HepG2 (cell line): Measurements from ENCODE around the gene ARHGEF7. TPM values are rescaled to one million over a fixed set of nuclear protein-coding genes. Genes with fewer than 3 reads are reported as not detected.

Experiments used
- ATAC-seq: fragments of 200-7000 bp; cut with Tn5 transposase; 3 replicates; pipeline ENCODE4 v1.9.1; 2020; ENCODE audit warnings: mild to moderate bottlenecking, moderate library complexity
- BruUV-seq: library from RNA; stranded (reverse); fragments of 400-500 nt; replicated peaks from 2 replicates; lab custom pipeline; 2021; lab: Mats Ljungman, UMichigan
- CTCF ChIA-PET: fragments of 300-600 bp; formaldehyde crosslinking; extraction: SDS; loops from one replicate; lab custom pipeline; 2021; ENCODE audit warnings: low total read pairs, inconsistent platforms, low intra/inter-chr PET ratio; lab: Yijun Ruan, JAX
- POLR2A ChIA-PET: fragments of 350-600 bp; sonication (Branson Sonifier 250); formaldehyde crosslinking; loops from one replicate; lab custom pipeline; 2020; ENCODE audit warnings: antibody characterized with exemption, inconsistent platforms; lab: Yijun Ruan, JAX
- DNase-seq: peaks from one replicate; pipeline ENCODE4 v3.0.0-alpha.2; 2015; ENCODE audit warnings: low spot score
- FAIRE-seq: peaks from 3 replicates; lab custom pipeline; 2011; peaks lifted over from hg19 to GRCh38; lab: Jason Lieb, UNC
- H2AFZ ChIP-seq: one replicate; pipeline ENCODE4 v1.6.1; 2011; ENCODE audit warnings: low read length, inconsistent platforms
- H3K27ac ChIP-seq: fragments of 300-600 bp; 3 replicates; pipeline ENCODE4 v1.8.0; 2011; ENCODE audit warnings: mixed run types, mild to moderate bottlenecking, mixed read lengths, low read length, inconsistent platforms; ENCODE audit not compliant: insufficient read depth; ENCODE audit errors: extremely low read length
- H3K27me3 ChIP-seq, 2 experiments: fragments of 200-600 bp in 1 of 2; 2 replicates in 1 of 2; 3 replicates in 1 of 2; pipeline versions ENCODE4 v1.6.0 to v1.8.0; 2011; ENCODE audit warnings: low read length in 2 of 2, mild to moderate bottlenecking in 2 of 2, moderate library complexity in 2 of 2, inconsistent platforms in 1 of 2; ENCODE audit not compliant: insufficient read depth in 2 of 2, control insufficient read depth in 1 of 2
- H3K36me3 ChIP-seq, 2 experiments: fragments of 200-600 bp in 1 of 2; replicated peaks in 1 of 2; 2 replicates in 1 of 2; 3 replicates in 1 of 2; pipeline versions ENCODE4 v1.5.1 to v1.8.0; 2011; ENCODE audit warnings: low read length in 2 of 2, inconsistent platforms in 1 of 2; ENCODE audit not compliant: insufficient read depth in 2 of 2, control insufficient read depth in 1 of 2
- H3K4me1 ChIP-seq: 2 replicates; pipeline ENCODE4 v1.5.1; 2012; ENCODE audit warnings: low read length, inconsistent platforms; ENCODE audit not compliant: insufficient read depth
- H3K4me2 ChIP-seq: 2 replicates; pipeline ENCODE4 v1.6.0; 2011; ENCODE audit warnings: low read depth, low read length, inconsistent platforms
- H3K4me3 ChIP-seq, 3 experiments: fragments of 200-600 bp in 1 of 3; sonication (generic), shearing (Covaris generic) in 1 of 3; replicated peaks in 1 of 3; 2 replicates each; pipeline ENCODE4 v1.5.1; 2011 to 2016; ENCODE audit warnings: low read length in 3 of 3, inconsistent platforms in 2 of 3, low read depth in 2 of 3, mild to moderate bottlenecking in 2 of 3, control low read depth in 1 of 3, mixed read lengths in 1 of 3; ENCODE audit not compliant: insufficient read depth in 1 of 3
- H3K79me2 ChIP-seq: one replicate; pipeline ENCODE4 v1.6.1; 2011; ENCODE audit warnings: low read length, inconsistent platforms; ENCODE audit not compliant: insufficient read depth
- H3K9ac ChIP-seq: 2 replicates; pipeline ENCODE4 v1.6.0; 2011; ENCODE audit warnings: mild to moderate bottlenecking, low read depth, low read length, inconsistent platforms; ENCODE audit not compliant: insufficient read depth
- H3K9me3 ChIP-seq: 2 replicates; pipeline ENCODE4 v1.5.1; 2012; ENCODE audit warnings: mild to moderate bottlenecking, low read length
- H4K20me1 ChIP-seq: 2 replicates; pipeline ENCODE4 v1.6.0; 2011; ENCODE audit warnings: inconsistent platforms, mild to moderate bottlenecking, low read length, moderate library complexity; ENCODE audit not compliant: insufficient read depth
- MIER2 ChIP-seq: IDR thresholded peaks from 2 replicates; pipeline ENCODE4 v1.6.1; 2016; ENCODE audit warnings: missing biosample characterization, missing genetic modification reagents
- NCOA5 ChIP-seq: sonication (generic); formaldehyde crosslinking; IDR thresholded peaks from 2 replicates; pipeline ENCODE4 v1.4.0; 2020; ENCODE audit warnings: missing genetic modification reagents
- PCBP2 ChIP-seq: fragments of 200-400 bp; formaldehyde crosslinking; optimal IDR thresholded peaks from 2 replicates; pipeline ENCODE3; 2018; ENCODE audit warnings: low read length, low read depth; ENCODE audit not compliant: poor library complexity, severe bottlenecking
- PLRG1 ChIP-seq: fragments of 450-650 bp; conservative IDR thresholded peaks from 2 replicates; pipeline ENCODE4 v1.6.1; 2016
- PRDM10 ChIP-seq: sonication (generic); formaldehyde crosslinking; IDR thresholded peaks from 2 replicates; pipeline ENCODE4 v1.4.0; 2020; ENCODE audit warnings: low read depth, missing genetic modification reagents
- ZNF672 ChIP-seq: sonication (generic); formaldehyde crosslinking; IDR thresholded peaks from 2 replicates; pipeline ENCODE4 v1.8.1; 2022; ENCODE audit warnings: missing genetic modification reagents
- WGBS: methylation state at CpG from one replicate; pipeline ENCODE4 v1.1.6; 2017; ENCODE audit warnings: low lambda C conversion rate; 5-methylcytosine and 5-hydroxymethylcytosine counted together
- in situ Hi-C: cut with HindIII; loops from 2 replicates; pipeline ENCODE4 v1.10.0; 2017; ENCODE audit warnings: low pct_unique_long_range_greater_than_20kb; ENCODE audit not compliant: extremely low pct_ligation_motif_present
- intact Hi-C: fragments of 100-400 bp; cut with micrococcal nuclease; formaldehyde crosslinking; loops from one replicate; pipeline ENCODE4 v1.10.0; 2022; ENCODE audit not compliant: unreplicated experiment
- polyA plus RNA-seq, 8 experiments: library from polyadenylated mRNA; depleted of rRNA in 3 of 8; stranded (reverse) in 7 of 8; unstranded in 1 of 8; fragments of >200 nt; fragmentation: Illumina TruSeq in 4 of 8; extraction: Trizol in 4 of 8; gene quantifications; 2 replicates each; pipeline versions ENCODE4 v1.2.1 to v1.2.3, GENCODE V29; 2011 to 2016; ENCODE audit warnings: low read depth in 4 of 8, missing spikeins in 1 of 8, mixed read lengths in 1 of 8; ENCODE audit not compliant: insufficient read depth in 1 of 8
- total RNA-seq, 5 experiments: library from RNA; depleted of rRNA; stranded (reverse); fragments of >200 nt; fragmentation: Illumina TruSeq; extraction: Trizol; gene quantifications; 2 replicates each; pipeline ENCODE4 v1.2.3, GENCODE V29; 2016; ENCODE audit warnings: low read depth in 1 of 5

The ARHGEF7 gene
- total and polyA plus RNA-seq, 2 of the 13 experiments (the other 11 are each of a cell fraction or from before 2014, with no cell fraction given), result 15.7 to 22.3 TPM

- no peak for TF ChIP-seq PRDM10 (CRISPR knock-in tag)
Observed at GRCh38 chr13:111219950-111220349, 104.8 kb downstream of the ARHGEF7 start (continued).

- Histone ChIP-seq H3K27me3 (no peaks in the 10 kb centered on the region), H3K9me3 (no peaks in the 10 kb centered on the region), H4K20me1 (peaks cover 3% of the 10 kb centered on the region; the same call in 1 of the 2 replicates), H3K79me2 (no peaks in the 10 kb centered on the region), H3K36me3 (peaks cover 10 to 23% of the 10 kb centered on the region in 2 experiments), H3K4me2 (no peak overlapping the region), H3K4me3 (no peak overlapping the region), H3K27ac (no peak overlapping the region), H3K9ac (no peak overlapping the region), H3K4me1 (peaks cover 5% of the 10 kb centered on the region; the same call in 1 of the 2 replicates), H2AFZ (no peak overlapping the region)
- intact Hi-C loops, result loop anchor here (10.0 kb wide), 1 partner anchor 630 kb away; no protein-coding TSS in a partner anchor
- FAIRE-seq (no peak), ATAC-seq (no peak), DNase-seq (no peak)
- BruUV-seq, result no TSS peak
- WGBS, result 96% methylated on average over 6 of the region's 6 CpGs
- in situ Hi-C loops, result loop anchor here (10.0 kb wide), 1 partner anchor 160 kb away; no protein-coding TSS in a partner anchor
- ChIA-PET POLR2A (no interaction called here), CTCF (no interaction called here)
- TF ChIP-seq MIER2 (no peak), ZNF672 (CRISPR knock-in tag) (no peak), PCBP2 (no peak), NCOA5 (CRISPR knock-in tag) (no peak), PLRG1 (no peak)
- TF ChIP-seq, all 625 proteins: peak for 0
Observed at GRCh38 chr13:111225166-111225565, 110.1 kb downstream of the ARHGEF7 start.
